GM23338 (cell line): Measurements from ENCODE around the gene PDRG1.

Experiments used
- CREB1 ChIP-seq: fragments of 250-450 bp; sonication (Bioruptor Pico); IDR thresholded peaks from 2 replicates; pipeline ENCODE4 v1.5.0; 2020; ENCODE audit warnings: low read depth, mild to moderate bottlenecking, moderate library complexity
- CTCF ChIP-seq, 2 experiments: fragments of 200-600 bp in 1 of 2; sonication (generic) in 1 of 2; conservative IDR thresholded peaks; 2 replicates each; pipeline versions ENCODE4 v1.5.1 to v1.6.1; 2016 to 2017; ENCODE audit warnings: antibody characterized with exemption in 2 of 2, low read depth in 2 of 2, mild to moderate bottlenecking in 2 of 2, moderate library complexity in 1 of 2
- ETS1 ChIP-seq: IDR thresholded peaks from 2 replicates; pipeline ENCODE4 v1.6.1; 2016; ENCODE audit warnings: antibody characterized with exemption
- EZH2 ChIP-seq: fragments of 200-600 bp; sonication (generic); IDR thresholded peaks from one replicate; pipeline ENCODE4 v1.8.0; 2017; ENCODE audit warnings: antibody characterized with exemption, mild to moderate bottlenecking, low read depth; ENCODE audit not compliant: unreplicated experiment
- EZH2phosphoT487 ChIP-seq: fragments of 200-600 bp; sonication (generic); IDR thresholded peaks from one replicate; pipeline ENCODE4 v1.8.1; 2018; ENCODE audit warnings: antibody characterized with exemption; ENCODE audit not compliant: unreplicated experiment
- JUNB ChIP-seq: IDR thresholded peaks from one replicate; pipeline ENCODE4 v1.6.1; 2016; ENCODE audit warnings: antibody characterized with exemption; ENCODE audit not compliant: unreplicated experiment
- NANOG ChIP-seq: IDR thresholded peaks from 2 replicates; pipeline ENCODE4 v1.6.1; 2016; ENCODE audit warnings: antibody characterized with exemption, borderline replicate concordance
- POLR2AphosphoS5 ChIP-seq: IDR thresholded peaks from 2 replicates; pipeline ENCODE4 v1.6.1; 2016; ENCODE audit warnings: antibody characterized with exemption, low read depth
- REST ChIP-seq: IDR thresholded peaks from one replicate; pipeline ENCODE4 v1.6.1; 2018; ENCODE audit warnings: antibody characterized with exemption; ENCODE audit not compliant: unreplicated experiment
- ZNF331 ChIP-seq: fragments of 250-450 bp; sonication (Bioruptor Pico); IDR thresholded peaks from 2 replicates; pipeline ENCODE4 v1.5.0; 2020; ENCODE audit warnings: low read depth, mild to moderate bottlenecking, moderate library complexity
- ZNF462 ChIP-seq: fragments of 250-450 bp; sonication (Bioruptor Pico); IDR thresholded peaks from 2 replicates; pipeline ENCODE4 v1.5.0; 2020; ENCODE audit warnings: mild to moderate bottlenecking, moderate library complexity

- TF ChIP-seq CTCF (conservative IDR thresholded peaks at IDR 0.05; ENCODE audit: low read depth in 2 of 2) (no peak), REST (no peak), EZH2 (no peak), EZH2phosphoT487 (no peak), POLR2AphosphoS5 (no peak), CREB1 (CRISPR knock-in tag) (no peak), ETS1 (no peak), JUNB (no peak), ZNF462 (CRISPR knock-in tag) (no peak), ZNF331 (no peak), NANOG (no peak)
Observed at GRCh38 chr20:31937820-31938219, 14.0 kb downstream of the PDRG1 start.
